ENCODE results near the gene THOC6.
"Not testable (repeated sequence)": the region's sequence is repeated elsewhere in the genome, so short reads cannot be mapped to it uniquely, and the experiment has no call there.

The THOC6 gene

GRCh38 chr16:3030222-3031212 lies 6.7 kb downstream of the THOC6 start:
- no peak for DNase-seq (ENCODE audit: low read depth)

- DNase-seq (ENCODE audit: low read depth): no peak
Observed at GRCh38 chr16:3032624-3033023, 8.8 kb downstream of the THOC6 start.

GRCh38 chr16:3035289-3035971 lies 11.6 kb downstream of the THOC6 start:
- DNase-seq (ENCODE audit: low read depth): no peak

GRCh38 chr16:3035972-3036725 lies 12.3 kb downstream of the THOC6 start:
- no peak for DNase-seq (ENCODE audit: low read depth)

DNA sequence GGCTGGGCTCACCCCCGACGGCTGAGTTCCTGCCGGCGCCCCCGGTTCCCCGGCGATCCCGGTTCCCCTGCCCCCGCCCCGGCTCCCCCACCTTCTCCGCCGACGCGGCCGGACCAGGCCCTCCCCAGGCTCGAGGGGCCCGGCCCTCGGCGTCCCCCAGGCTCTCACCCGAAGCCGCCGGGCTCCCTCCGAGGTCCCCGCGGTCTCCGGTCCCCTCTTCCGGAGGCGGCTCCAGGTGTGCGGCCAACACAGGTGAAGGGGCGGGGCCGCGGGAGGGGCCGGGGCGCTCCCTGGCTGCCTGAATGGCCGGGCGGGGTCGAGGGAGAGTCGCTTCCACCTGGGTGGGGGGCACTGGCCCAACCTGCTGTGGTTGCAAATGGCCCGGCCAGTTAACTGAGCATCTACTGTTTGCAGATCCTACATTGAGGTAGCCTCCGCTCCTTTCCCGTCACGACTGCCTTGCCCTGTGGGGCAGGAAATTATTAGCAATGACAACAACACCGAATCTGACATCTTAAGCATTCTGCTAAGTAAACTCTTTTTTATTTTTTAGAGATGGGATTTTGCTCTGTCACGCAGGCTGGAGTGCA lies 13.0 kb downstream of the THOC6 start, which contains the start of gene BICDL2:
TSS of gene BICDL2 (minus strand) at position 219 of the 590 bp plus-strand sequence. CDS start 1,448 bp downstream, outside the sequence.
- DNase-seq (ENCODE audit: low read depth): no peak

- no peak for DNase-seq (ENCODE audit: low read depth)
Observed at GRCh38 chr16:3038256-3038655, 14.4 kb downstream of the THOC6 start.

GRCh38 chr16:3038896-3039295 lies 15.1 kb downstream of the THOC6 start:
- no peak for DNase-seq (ENCODE audit: low read depth)

- DNase-seq (ENCODE audit: low read depth): no peak
Observed at GRCh38 chr16:3042376-3042775, 18.5 kb downstream of the THOC6 start.

GRCh38 chr16:3044708-3045107 lies 20.9 kb downstream of the THOC6 start:
- no peak for DNase-seq (ENCODE audit: low read depth)

DNA sequence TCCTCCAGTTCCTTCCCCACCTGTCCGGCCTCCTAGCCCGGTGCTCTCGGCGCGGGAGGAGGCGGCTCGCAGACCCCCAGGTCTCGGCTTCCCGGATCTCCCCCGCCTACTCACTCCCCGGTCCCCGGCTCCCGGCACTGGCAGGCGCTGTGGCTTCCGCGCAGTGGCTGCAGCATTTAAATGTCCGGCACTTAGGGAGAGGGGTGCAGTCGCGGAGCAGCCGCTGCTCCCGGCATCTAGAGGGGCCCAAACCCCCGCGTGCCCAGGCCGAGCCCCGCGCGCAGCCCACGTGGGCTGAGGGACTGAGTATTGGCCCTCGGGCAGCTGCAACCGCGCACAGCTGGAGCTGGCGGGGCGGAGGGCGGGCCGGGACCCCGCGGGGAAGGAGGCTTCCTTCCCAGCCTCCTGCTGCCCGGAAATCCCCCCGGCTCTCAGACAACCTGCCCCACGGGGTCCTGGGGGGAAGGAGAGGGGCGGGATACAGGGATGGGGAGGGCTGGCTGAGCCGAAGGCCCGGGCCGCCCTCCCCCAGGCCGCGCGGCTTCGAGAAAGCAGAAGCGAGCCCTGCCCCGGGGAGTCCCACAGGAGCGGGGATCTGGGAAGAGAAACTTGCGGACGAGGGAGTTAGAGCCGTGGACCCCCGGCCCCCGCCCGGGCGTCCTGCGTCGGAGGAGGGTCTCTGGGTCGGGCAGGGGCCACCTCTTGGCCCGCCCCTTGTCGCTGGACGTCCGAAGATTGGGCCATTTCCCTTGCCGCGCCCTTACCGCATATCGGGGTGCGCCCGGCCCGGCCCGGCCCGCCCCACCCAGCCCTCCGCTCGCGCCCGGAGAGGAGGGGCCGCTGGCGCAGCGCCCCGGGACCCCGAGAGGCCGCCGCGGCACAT lies 22.2 kb downstream of the THOC6 start, which contains the start of gene MMP25:
TSS of gene MMP25 (plus strand) at position 804 of the 883 bp plus-strand sequence. CDS start 357 bp downstream, outside the sequence.
- no peak for DNase-seq (ENCODE audit: low read depth)

GRCh38 chr16:3046641-3047386 lies 23.0 kb downstream of the THOC6 start:
- no peak for DNase-seq (ENCODE audit: low read depth)

DNA sequence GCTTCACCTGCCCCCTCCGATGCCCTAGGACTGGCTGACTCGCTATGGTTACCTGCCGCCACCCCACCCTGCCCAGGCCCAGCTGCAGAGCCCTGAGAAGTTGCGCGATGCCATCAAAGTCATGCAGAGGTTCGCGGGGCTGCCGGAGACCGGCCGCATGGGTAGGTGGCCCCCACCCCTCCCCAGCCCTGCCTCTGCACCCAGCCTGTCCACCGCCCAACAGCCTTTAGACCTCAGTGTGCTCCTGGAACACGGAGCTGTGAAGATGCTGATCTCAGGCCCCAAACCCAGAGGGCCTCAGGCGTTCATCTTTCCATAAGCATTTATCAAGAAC lies 23.5 kb downstream of the THOC6 start:
- no peak for DNase-seq (ENCODE audit: low read depth)

DNA sequence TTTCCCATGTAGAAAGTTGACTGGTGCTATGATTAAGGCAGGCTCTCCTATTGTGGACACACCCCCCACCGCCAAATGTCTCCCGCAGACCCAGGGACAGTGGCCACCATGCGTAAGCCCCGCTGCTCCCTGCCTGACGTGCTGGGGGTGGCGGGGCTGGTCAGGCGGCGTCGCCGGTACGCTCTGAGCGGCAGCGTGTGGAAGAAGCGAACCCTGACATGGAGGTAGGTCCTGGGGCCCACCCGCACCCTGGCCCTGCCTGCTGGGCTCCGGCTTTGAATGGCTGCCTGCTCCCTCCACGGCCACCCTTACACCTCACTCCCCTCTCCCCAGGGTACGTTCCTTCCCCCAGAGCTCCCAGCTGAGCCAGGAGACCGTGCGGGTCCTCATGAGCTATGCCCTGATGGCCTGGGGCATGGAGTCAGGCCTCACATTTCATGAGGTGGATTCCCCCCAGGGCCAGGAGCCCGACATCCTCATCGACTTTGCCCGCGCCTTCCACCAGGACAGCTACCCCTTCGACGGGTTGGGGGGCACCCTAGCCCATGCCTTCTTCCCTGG lies 26.2 kb downstream of the THOC6 start:
- no peak for DNase-seq (ENCODE audit: low read depth)

GRCh38 chr16:3050487-3050886 lies 26.7 kb downstream of the THOC6 start:
- DNase-seq (ENCODE audit: low read depth): no peak

- no peak for DNase-seq (ENCODE audit: low read depth)
Observed at GRCh38 chr16:3051009-3051408, 27.2 kb downstream of the THOC6 start.

GRCh38 chr16:3051494-3051893 lies 27.7 kb downstream of the THOC6 start:
- no peak for DNase-seq (ENCODE audit: low read depth)

DNA sequence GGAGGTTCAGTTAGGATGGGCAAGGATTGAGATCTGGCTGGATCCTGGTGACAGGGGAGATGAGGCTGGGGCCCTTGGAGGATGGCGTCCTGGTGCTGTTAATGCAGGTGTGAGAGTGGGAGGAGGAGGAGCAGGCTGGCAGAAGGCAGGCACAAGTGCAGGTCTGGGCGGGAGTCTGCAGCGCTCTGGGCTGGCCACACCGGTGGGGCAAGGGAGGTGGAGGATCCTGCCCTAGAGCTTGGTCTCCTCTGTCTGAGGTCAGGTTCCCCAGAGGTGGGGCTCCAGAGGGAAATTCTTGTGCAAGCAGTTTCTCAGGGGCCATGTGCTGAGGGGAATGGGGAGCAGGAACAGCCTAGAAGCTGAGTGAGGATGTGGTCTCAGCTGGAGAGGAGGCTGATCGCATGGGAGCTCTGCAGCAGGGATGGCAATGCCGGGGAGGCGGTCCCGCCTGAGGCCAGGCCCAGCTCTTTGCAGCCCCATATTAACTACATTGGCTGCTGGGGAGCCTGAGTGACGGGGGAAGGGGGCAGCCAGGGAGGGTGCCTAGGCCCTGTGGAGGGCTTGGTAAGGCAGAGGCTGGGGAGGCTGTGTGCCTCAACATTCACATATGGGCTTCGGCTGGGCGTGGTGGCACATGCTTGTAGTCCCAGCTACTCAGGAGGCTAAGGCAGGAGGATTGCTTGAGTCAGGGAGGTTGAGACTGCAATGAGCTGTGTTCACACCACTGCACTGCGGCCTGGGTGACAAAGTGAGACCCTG lies 28.9 kb downstream of the THOC6 start:
- DNase-seq (ENCODE audit: low read depth): not testable (repeated sequence)

- not testable (repeated sequence) for DNase-seq (ENCODE audit: low read depth)
Observed at GRCh38 chr16:3053330-3053710, 29.5 kb downstream of the THOC6 start.

Data from fibroblast of the conjunctiva (primary cell).